Pancreas (tissue), 10 donors: ENCODE measurements around the gene FGF19. TPM values are rescaled to one million over a fixed set of nuclear protein-coding genes. Genes with fewer than 3 reads are reported as not detected.

Experiments
- ATAC-seq, 4 donors: fragments of 200-7000 bp; cut with Tn5 transposase; one replicate each; pipeline versions ENCODE4 v1.8.0 to v1.9.1; 2020; ENCODE audit warnings: mild to moderate bottlenecking in 4 of 4, moderate library complexity in 4 of 4
- DNase-seq, 6 donors: peaks; one replicate each; pipeline ENCODE4 v3.0.0-alpha.2; 2020
- FAIRE-seq: peaks from 2 replicates; lab custom pipeline; 2012; peaks lifted over from hg19 to GRCh38; lab: Jason Lieb, UNC
- H3K27ac ChIP-seq, 4 donors: fragments of 200-600 bp; sonication (generic); 1 replicate in 3 of 4; 2 replicates in 1 of 4; pipeline versions ENCODE4 v1.5.0 to v1.8.0; 2020
- H3K27me3 ChIP-seq, 4 donors: fragments of 200-600 bp; one replicate each; pipeline ENCODE4 v1.8.0; 2021
- H3K36me3 ChIP-seq, 3 donors: fragments of 200-600 bp; sonication (generic) in 1 of 3; one replicate each; pipeline versions ENCODE4 v1.5.0 to v1.8.0; 2020 to 2021
- H3K4me1 ChIP-seq, 3 donors: fragments of 200-600 bp; one replicate each; pipeline ENCODE4 v1.8.0; 2021
- H3K4me3 ChIP-seq, 4 donors: fragments of 200-600 bp; sonication (generic) in 2 of 4; one replicate each; pipeline versions ENCODE4 v1.5.0 to v1.8.0; 2020 to 2021
- H3K9me3 ChIP-seq, 4 donors: fragments of 200-600 bp; one replicate each; pipeline ENCODE4 v1.8.0; 2021
- CTCF ChIP-seq, 4 donors: fragments of 200-600 bp; sonication (generic) in 3 of 4; IDR thresholded peaks; one replicate each; pipeline versions ENCODE4 v1.5.0 to v1.8.0; 2021; ENCODE audit warnings: antibody characterized with exemption in 4 of 4
- WGBS, 2 donors: extraction: QIAGEN DNeasy Blood & Tissue Kit; methylation state at CpG; one replicate each; pipeline ENCODE4 v1.1.7; 2013; 5-methylcytosine and 5-hydroxymethylcytosine counted together
- intact Hi-C, 3 donors: fragments of 100-400 bp; cut with DNase I; formaldehyde crosslinking; loops; one replicate each; pipeline versions ENCODE4 v1.11.1 to v1.14.2; 2022
- polyA plus RNA-seq, 2 donors: library from polyadenylated mRNA; stranded (reverse); fragments of 200-250 nt; gene quantifications; one replicate each; pipeline ENCODE4 v1.2.3, GENCODE V29; 2013
- total RNA-seq, 6 donors: library from RNA; stranded (reverse); fragmentation: NEBNext Ultra II Directional in 4 of 6; extraction: Animal tissue kit (Norgen Biotek cat#: 25700) in 4 of 6; gene quantifications; one replicate each; pipeline versions ENCODE4 v1.2.1 to v1.2.4, GENCODE V29; 2021 to 2023
- donor health status: healthy with polysubstance abuse.
- donor health status: DM: no; HTN: no; CAD: no; lungs with moderate emphysema.
- donor health status: DM: no; HTN: no; CAD: no.
- donor health status: control.
- donor health status: control.
- donor health status: Bipolar disorder and iron deficiency.
- donor health status: DM: yes; HTN: yes; CAD: no.
- donor health status: DM: no; HTN: no; CAD: no.
- donor health status: DM: no; HTN: no; CAD: no.
- donor health status: DM: yes; HTN: yes; CAD: no.

FGF19 gene
- total and polyA plus RNA-seq, 8 donors, result 0.06 to 0.28 (median 0.07) TPM; not detected in 3

GRCh38 chr11:69721106-69721505, 17.3 kb upstream of the FGF19 start:
- intact Hi-C loops, result no loop called here

GRCh38 chr11:69718912-69719311, 15.1 kb upstream of the FGF19 start:
- TF ChIP-seq CTCF (IDR thresholded peaks at IDR 0.05), result no peak
- ATAC-seq (no peak), FAIRE-seq (no peak), DNase-seq (no peak)
- 55 to 65% methylated on average over 8 of the region's 8 CpGs for WGBS, 2 donors
- H3K36me3 ChIP-seq, result no peaks in the 10 kb centered on the region
- H3K4me3 ChIP-seq, result no peak overlapping the region
- H3K9me3 ChIP-seq, result no peaks in the 10 kb centered on the region
- no peaks in the 10 kb centered on the region for H3K27me3 ChIP-seq
- no peaks in the 10 kb centered on the region for H3K4me1 ChIP-seq
- intact Hi-C loops, result no loop called here
- H3K27ac ChIP-seq, result no peak overlapping the region

More at GRCh38 chr11:69721106-69721505, 17.3 kb upstream of the FGF19 start:
- Histone ChIP-seq H3K9me3 (no peaks in the 10 kb centered on the region), H3K4me3 (no peak overlapping the region), H3K27me3 (no peaks in the 10 kb centered on the region), H3K36me3 (no peaks in the 10 kb centered on the region), H3K4me1 (no peaks in the 10 kb centered on the region), H3K27ac (no peak overlapping the region)
- WGBS, 2 donors, result 59% methylated on average over 14 of the region's 14 CpGs
- DNase-seq, result no peak
- FAIRE-seq, result no peak
- ATAC-seq, result no peak
- TF ChIP-seq CTCF (IDR thresholded peaks at IDR 0.05), result no peak

GRCh38 chr11:69718147-69718546, 14.3 kb upstream of the FGF19 start:
- Histone ChIP-seq H3K9me3 (no peaks in the 10 kb centered on the region), H3K4me1 (no peaks in the 10 kb centered on the region), H3K4me3 (no peak overlapping the region), H3K27me3 (no peaks in the 10 kb centered on the region), H3K36me3 (no peaks in the 10 kb centered on the region), H3K27ac (no peak overlapping the region)
- FAIRE-seq (no peak), ATAC-seq (peak in 2 of 4 donors; percentile 35 to 49), DNase-seq (no peak)
- intact Hi-C loops, result no loop called here
- 2 to 5% methylated on average over 13 of the region's 13 CpGs for WGBS, 2 donors
- peak in 3 of 4 donors; percentile 10 to 17 (median 17) for TF ChIP-seq CTCF (IDR thresholded peaks at IDR 0.05)

GRCh38 chr11:69716891-69717747, 13.3 kb upstream of the FGF19 start:
- FAIRE-seq (no peak), DNase-seq (no peak), ATAC-seq (no peak)
- Histone ChIP-seq H3K27me3 (no peaks in the 10 kb centered on the region), H3K4me3 (no peak overlapping the region), H3K4me1 (no peaks in the 10 kb centered on the region), H3K36me3 (no peaks in the 10 kb centered on the region), H3K27ac (no peak overlapping the region), H3K9me3 (no peaks in the 10 kb centered on the region)
- WGBS, 2 donors, result 46 to 62% methylated on average over 6 of the region's 6 CpGs
- TF ChIP-seq CTCF (IDR thresholded peaks at IDR 0.05), result no peak
- intact Hi-C loops, result no loop called here

- no peak overlapping the region for H3K27ac ChIP-seq
- DNase-seq (no peak), ATAC-seq (no peak), FAIRE-seq (no peak)
- no peaks in the 10 kb centered on the region for H3K4me1 ChIP-seq
- WGBS, 2 donors, result 71 to 78% methylated on average over 11 of the region's 11 CpGs
- no peaks in the 10 kb centered on the region for H3K27me3 ChIP-seq
- no peak for TF ChIP-seq CTCF (IDR thresholded peaks at IDR 0.05)
- H3K36me3 ChIP-seq, result no peaks in the 10 kb centered on the region
- no peaks in the 10 kb centered on the region for H3K9me3 ChIP-seq
- intact Hi-C loops, result no loop called here
- H3K4me3 ChIP-seq, result no peak overlapping the region
These were observed 12.3 kb upstream of the FGF19 start for GRCh38 chr11:69716099-69716498.
